ENCODE results near the gene STK25. TPM values are rescaled to one million over a fixed set of nuclear protein-coding genes. Genes with fewer than 3 reads are reported as not detected.

STK25 gene
- total RNA-seq, 1 donor from 2014 or later: 125 TPM

DNA sequence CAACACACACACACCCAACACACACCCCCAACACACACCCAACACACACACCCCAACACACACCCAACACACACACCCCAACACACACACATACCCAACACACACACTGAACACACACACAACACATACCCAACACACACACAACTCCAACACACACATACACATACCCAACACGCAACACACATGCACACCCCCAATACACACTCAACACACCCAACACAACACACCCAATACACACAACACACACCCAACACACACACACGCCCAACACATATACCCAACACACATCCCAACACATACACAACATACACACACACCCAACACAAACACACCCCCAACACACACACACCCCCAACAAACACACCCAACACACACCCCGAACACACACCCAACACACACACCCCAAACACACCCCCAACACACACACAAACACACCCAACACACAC lies 8.2 kb upstream of the STK25 start:
- H3K36me3 ChIP-seq: no peaks in the 10 kb centered on the region
- H3K9me3 ChIP-seq: no peaks in the 10 kb centered on the region
- H3K4me3 ChIP-seq: no peak overlapping the region
- TF ChIP-seq, protein P1, sequence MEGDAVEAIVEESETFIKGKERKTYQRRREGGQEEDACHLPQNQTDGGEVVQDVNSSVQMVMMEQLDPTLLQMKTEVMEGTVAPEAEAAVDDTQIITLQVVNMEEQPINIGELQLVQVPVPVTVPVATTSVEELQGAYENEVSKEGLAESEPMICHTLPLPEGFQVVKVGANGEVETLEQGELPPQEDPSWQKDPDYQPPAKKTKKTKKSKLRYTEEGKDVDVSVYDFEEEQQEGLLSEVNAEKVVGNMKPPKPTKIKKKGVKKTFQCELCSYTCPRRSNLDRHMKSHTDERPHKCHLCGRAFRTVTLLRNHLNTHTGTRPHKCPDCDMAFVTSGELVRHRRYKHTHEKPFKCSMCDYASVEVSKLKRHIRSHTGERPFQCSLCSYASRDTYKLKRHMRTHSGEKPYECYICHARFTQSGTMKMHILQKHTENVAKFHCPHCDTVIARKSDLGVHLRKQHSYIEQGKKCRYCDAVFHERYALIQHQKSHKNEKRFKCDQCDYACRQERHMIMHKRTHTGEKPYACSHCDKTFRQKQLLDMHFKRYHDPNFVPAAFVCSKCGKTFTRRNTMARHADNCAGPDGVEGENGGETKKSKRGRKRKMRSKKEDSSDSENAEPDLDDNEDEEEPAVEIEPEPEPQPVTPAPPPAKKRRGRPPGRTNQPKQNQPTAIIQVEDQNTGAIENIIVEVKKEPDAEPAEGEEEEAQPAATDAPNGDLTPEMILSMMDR (IDR thresholded peaks at IDR 0.05): no peak
- ATAC-seq (no peak), DNase-seq (no peak)
- no peak overlapping the region for H3K27ac ChIP-seq
- no peaks in the 10 kb centered on the region for H3K4me1 ChIP-seq
- H3K27me3 ChIP-seq (ENCODE audit: low read depth): peaks cover 10% of the 10 kb centered on the region
- intact Hi-C loops (cut with DNase I): no loop called here

DNA sequence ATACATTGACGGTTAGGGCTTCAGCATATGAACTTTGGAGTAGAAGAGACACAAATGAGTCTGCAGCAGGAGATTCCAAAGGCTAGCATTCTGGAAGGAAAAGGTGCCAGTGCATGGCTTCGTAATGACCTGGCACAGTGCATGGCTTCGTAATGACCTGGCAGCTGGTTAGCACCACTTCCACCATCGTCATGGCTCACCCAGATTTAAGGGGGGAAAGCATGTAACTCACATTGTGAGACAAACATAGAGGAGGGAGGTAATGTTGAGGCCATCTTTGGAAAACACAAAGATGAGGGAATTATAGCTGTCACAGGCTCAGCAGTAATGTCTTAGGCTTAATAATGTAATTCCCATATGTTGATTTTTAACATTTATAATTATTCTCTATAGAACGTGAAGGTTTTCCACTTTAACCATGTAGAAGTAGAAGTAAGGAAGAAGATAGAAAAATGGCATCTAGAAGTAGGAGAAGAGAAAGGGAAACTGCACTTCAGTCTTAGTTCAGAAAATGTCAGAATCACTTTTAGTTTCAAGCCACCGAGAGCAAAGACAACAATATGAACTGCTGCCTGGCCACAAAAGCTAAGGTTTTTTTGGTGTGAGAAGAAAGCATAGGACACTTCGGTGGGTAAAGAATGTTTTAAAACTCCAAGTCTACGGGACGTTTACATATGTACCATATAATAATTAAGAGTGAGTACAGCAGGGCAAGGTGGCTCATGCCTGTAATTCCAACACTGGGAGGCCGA lies 6.8 kb upstream of the STK25 start:
- TF ChIP-seq, protein P1 (IDR thresholded peaks at IDR 0.05): no peak
- ATAC-seq: no peak
- no peaks in the 10 kb centered on the region for H3K4me1 ChIP-seq
- peaks cover 7% of the 10 kb centered on the region for H3K27me3 ChIP-seq (ENCODE audit: low read depth)
- DNase-seq: no peak
- no peaks in the 10 kb centered on the region for H3K36me3 ChIP-seq
- no peaks in the 10 kb centered on the region for H3K9me3 ChIP-seq
- H3K4me3 ChIP-seq: no peak overlapping the region
- no peak overlapping the region for H3K27ac ChIP-seq
- intact Hi-C loops (cut with DNase I): no loop called here

DNA sequence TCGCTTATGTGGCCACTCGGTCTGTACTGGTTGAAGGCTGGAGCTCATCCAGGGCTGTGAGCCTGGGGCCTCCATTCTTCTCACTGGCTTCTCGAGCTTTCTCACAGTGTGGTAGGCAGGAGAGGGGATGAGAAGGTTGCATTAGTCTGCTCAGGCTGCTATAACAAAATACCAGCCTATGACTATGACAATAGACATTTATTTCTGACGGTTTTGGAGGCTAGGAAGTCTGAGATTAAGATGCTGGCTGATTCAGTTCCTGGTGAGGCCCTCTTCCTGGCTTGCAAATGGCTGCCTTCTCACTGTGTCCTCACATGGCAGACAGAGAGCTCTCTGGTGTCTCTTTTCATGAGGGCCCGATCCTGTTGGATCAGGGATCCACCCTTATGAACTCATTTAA lies 6.2 kb upstream of the STK25 start:
- Histone ChIP-seq H3K36me3 (no peaks in the 10 kb centered on the region), H3K9me3 (no peaks in the 10 kb centered on the region), H3K4me1 (peaks cover 5% of the 10 kb centered on the region), H3K4me3 (no peak overlapping the region), H3K27ac (no peak overlapping the region), H3K27me3 (ENCODE audit: low read depth) (peaks cover under 1% of the 10 kb centered on the region)
- TF ChIP-seq, protein P1 (IDR thresholded peaks at IDR 0.05): no peak
- intact Hi-C loops (cut with DNase I): no loop called here
- ATAC-seq (no peak), DNase-seq (no peak)

DNA sequence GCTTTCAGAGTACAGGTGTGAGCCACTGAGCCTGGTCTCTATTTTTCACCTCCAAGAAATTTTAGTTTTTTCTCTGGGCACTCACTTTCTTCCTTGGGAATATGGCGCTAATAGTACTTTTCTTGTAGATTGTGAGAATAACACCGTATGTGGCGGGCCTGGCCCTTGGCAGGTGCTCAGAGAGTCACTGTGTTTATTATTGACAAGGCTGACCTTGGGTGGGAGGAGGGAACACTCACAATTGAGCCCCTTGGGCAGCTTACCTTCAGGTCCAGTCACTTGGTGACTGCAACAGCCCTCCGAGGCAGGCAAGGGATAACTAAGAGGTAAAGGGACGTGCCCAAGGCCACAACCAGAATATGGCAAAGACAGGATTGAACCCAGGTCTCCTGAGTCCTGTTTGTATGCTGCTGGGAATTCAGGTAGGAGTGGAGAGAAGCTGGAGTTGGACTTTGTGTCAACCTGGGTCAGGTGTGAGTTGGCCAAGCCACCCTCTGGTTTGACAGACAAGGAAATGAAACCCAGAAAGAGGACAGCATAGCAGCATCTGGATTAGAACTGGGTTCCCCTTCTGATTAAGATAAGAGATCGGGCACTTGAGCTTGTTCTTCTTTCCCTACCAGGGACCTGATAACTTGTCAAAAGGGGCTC lies 2.8 kb upstream of the STK25 start:
- no peak overlapping the region for H3K4me3 ChIP-seq
- H3K4me1 ChIP-seq: peaks cover 27% of the 10 kb centered on the region
- ATAC-seq (no peak), DNase-seq (no peak)
- H3K27ac ChIP-seq: no peak overlapping the region
- H3K27me3 ChIP-seq (ENCODE audit: low read depth): no peaks in the 10 kb centered on the region
- no peaks in the 10 kb centered on the region for H3K36me3 ChIP-seq
- TF ChIP-seq, protein P1 (IDR thresholded peaks at IDR 0.05): no peak
- H3K9me3 ChIP-seq: no peaks in the 10 kb centered on the region
- intact Hi-C loops (cut with DNase I): no loop called here

DNA sequence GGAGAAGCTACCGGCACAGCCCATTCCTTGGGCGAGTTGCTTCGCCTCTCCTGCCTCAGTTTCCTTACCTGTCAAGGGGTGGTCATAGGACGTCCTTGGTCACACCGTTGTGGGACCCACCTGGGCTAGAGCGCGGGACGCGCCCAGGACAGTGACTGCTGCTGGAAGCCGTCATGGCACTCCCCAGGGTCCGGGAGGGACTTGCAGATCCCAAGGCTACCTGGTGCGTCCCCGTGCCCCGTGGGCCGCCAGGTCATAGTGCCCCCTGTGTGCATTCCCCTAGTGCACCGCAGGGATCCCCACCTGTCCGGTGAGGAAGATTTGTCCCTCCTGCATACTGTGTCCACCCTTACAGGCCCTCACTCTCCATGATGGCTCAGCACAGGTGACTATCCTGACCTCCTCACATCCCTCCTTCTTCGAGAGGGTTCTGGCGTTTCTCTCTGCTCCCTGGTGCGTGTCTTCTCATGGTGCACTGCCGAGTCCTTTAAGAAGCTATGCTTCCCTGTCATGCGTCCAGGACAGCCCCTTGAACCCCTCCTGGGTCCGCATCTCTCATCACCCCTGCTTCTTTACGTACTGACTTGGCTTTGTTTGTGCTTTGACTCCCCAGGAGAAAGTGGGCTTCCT lies 886 bp upstream of the STK25 start:
- Histone ChIP-seq H3K27me3 (ENCODE audit: low read depth) (no peaks in the 10 kb centered on the region), H3K4me3 (peak overlapping the region; percentile 80), H3K9me3 (no peaks in the 10 kb centered on the region), H3K36me3 (peaks cover 6% of the 10 kb centered on the region), H3K27ac (peak overlapping the region; percentile 93), H3K4me1 (peaks cover 38% of the 10 kb centered on the region)
- intact Hi-C loops (cut with DNase I): no loop called here
- ATAC-seq (peak; percentile 5 to 12), DNase-seq (no peak)
- TF ChIP-seq, protein P1 (IDR thresholded peaks at IDR 0.05): no peak
